Measurements from ENCODE around the gene C13orf46.
"Not testable (repeated sequence)": the region's sequence is repeated elsewhere in the genome, so short reads cannot be mapped to it uniquely, and the experiment has no call there.

The C13orf46 gene

GRCh38 chr13:113923376-113924063 is 50.4 kb downstream of the C13orf46 start:
- no peak for DNase-seq (ENCODE audit: low read depth)

GRCh38 chr13:113922412-113923118 is 51.3 kb downstream of the C13orf46 start:
- DNase-seq (ENCODE audit: low read depth), result no peak

- no peak for DNase-seq (ENCODE audit: low read depth)
Observed at GRCh38 chr13:113921763-113922162, 52.1 kb downstream of the C13orf46 start.

GRCh38 chr13:113920606-113921286 is 53.1 kb downstream of the C13orf46 start:
- DNase-seq (ENCODE audit: low read depth), result no peak

- DNase-seq (ENCODE audit: low read depth), result no peak
Observed at GRCh38 chr13:113919761-113920559, 53.9 kb downstream of the C13orf46 start.

GRCh38 chr13:113918981-113919701 is 54.7 kb downstream of the C13orf46 start:
- DNase-seq (ENCODE audit: low read depth), result no peak

GRCh38 chr13:113918580-113918979 is 55.3 kb downstream of the C13orf46 start:
- no peak for DNase-seq (ENCODE audit: low read depth)

- no peak for DNase-seq (ENCODE audit: low read depth)
Observed at GRCh38 chr13:113917594-113918371, 56.1 kb downstream of the C13orf46 start.

- no peak for DNase-seq (ENCODE audit: low read depth)
Observed at GRCh38 chr13:113917096-113917495, 56.8 kb downstream of the C13orf46 start.

GRCh38 chr13:113916330-113916815 is 57.5 kb downstream of the C13orf46 start:
- DNase-seq (ENCODE audit: low read depth), result no peak

- DNase-seq (ENCODE audit: low read depth), result no peak
Observed at GRCh38 chr13:113915786-113916329, 58.0 kb downstream of the C13orf46 start.

- no peak for DNase-seq (ENCODE audit: low read depth)
Observed at GRCh38 chr13:113915012-113915763, 58.7 kb downstream of the C13orf46 start.

GRCh38 chr13:113914333-113915011 is 59.4 kb downstream of the C13orf46 start:
- no peak for DNase-seq (ENCODE audit: low read depth)

GRCh38 chr13:113913838-113914237 is 60.0 kb downstream of the C13orf46 start:
- not testable (repeated sequence) for DNase-seq (ENCODE audit: low read depth)

- DNase-seq (ENCODE audit: low read depth), result not testable (repeated sequence)
Observed at GRCh38 chr13:113913408-113913807, 60.5 kb downstream of the C13orf46 start.

- DNase-seq (ENCODE audit: low read depth), result no peak
Observed at GRCh38 chr13:113912596-113912995, 61.3 kb downstream of the C13orf46 start.

- peak; percentile 67 for DNase-seq (ENCODE audit: low read depth)
Observed at GRCh38 chr13:113907635-113908617, 66.0 kb downstream of the C13orf46 start.

GRCh38 chr13:113906571-113906970 is 67.3 kb downstream of the C13orf46 start:
- DNase-seq (ENCODE audit: low read depth), result no peak
